Stimulated activated memory B cell treated with anti-CD40 and anti-IgM and Interleukin-4, amounts not matched to agents 10 μg/mL and 1 μg/mL and 100 μg/mL, for 72 hours (primary cell): ENCODE results near the gene HYAL1.
"Not testable (repeated sequence)": the region's sequence is repeated elsewhere in the genome, so short reads cannot be mapped to it uniquely, and the experiment has no call there.

Experiments
- ATAC-seq: fragments of 150-1000 bp; cut with Tn5 transposase; 2 replicates; pipeline ENCODE4 v1.10.0; 2021
- H3K27ac Mint-ChIP-seq: one replicate; pipeline ENCODE4 v1.8.0; 2022; ENCODE audit warnings: mild to moderate bottlenecking, mixed read lengths
- H3K27me3 Mint-ChIP-seq: one replicate; pipeline ENCODE4 v1.8.0; 2022; ENCODE audit warnings: mixed read lengths
- H3K36me3 Mint-ChIP-seq: one replicate; pipeline ENCODE4 v1.8.0; 2022; ENCODE audit warnings: mixed read lengths
- H3K4me1 Mint-ChIP-seq: one replicate; pipeline ENCODE4 v1.8.0; 2022; ENCODE audit warnings: mixed read lengths
- H3K4me3 Mint-ChIP-seq: one replicate; pipeline ENCODE4 v1.8.0; 2022; ENCODE audit warnings: mild to moderate bottlenecking, moderate library complexity, mixed read lengths
- H3K9me3 Mint-ChIP-seq: one replicate; pipeline ENCODE4 v1.8.0; 2022; ENCODE audit warnings: mixed read lengths

The HYAL1 gene

DNA sequence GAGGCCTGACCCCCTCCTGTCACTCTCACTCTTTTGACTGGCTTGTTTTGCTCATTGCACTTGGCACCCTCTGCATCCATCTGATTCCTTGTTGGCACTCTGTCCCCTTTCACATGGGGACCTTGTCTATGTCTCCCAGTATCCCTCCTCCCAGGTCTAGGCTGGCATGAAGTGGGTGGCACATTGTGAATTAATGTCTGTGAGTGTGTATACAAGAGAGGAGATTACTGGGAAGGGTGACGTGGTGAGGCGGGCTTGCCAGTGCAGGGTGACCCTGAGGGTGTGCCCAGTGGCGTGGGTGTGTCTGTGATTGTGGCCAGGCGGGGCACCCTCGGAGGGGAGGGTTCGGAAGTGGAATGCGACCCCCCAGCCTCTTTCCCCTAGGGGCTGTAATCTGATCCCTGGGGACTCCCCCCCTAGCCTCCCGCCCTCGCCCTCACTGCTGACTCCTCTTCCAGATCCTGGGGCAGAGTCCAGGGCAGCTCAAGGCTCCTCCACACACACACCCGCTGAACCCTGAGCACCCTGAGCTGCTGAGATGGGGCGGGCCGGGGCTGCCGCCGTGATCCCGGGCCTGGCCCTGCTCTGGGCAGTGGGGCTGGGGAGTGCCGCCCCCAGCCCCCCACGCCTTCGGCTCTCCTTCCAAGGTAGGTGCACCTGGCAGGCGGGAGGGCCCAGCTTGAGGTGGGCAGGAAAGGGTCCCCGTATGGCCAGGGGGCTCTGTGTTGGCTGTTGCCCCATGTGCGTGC is 34.5 kb downstream of the HYAL1 start, which contains the start of gene SEMA3B:
TSS of gene SEMA3B (plus strand) at position 445 of the 749 bp plus-strand sequence. CDS start at position 539, 94 bp downstream.
- ATAC-seq: no peak
- H3K27ac Mint-ChIP-seq: no peak within 1 kb of the TSS
- peaks cover 19% of the 10 kb centered on the region for H3K27me3 Mint-ChIP-seq
- peaks cover 17% of the 10 kb centered on the region for H3K4me1 Mint-ChIP-seq
- no peaks in the 10 kb centered on the region for H3K36me3 Mint-ChIP-seq
- H3K4me3 Mint-ChIP-seq: no peak within 1 kb of the TSS
- H3K9me3 Mint-ChIP-seq: no peaks in the 10 kb centered on the region

GRCh38 chr3:50268276-50268675 is 35.1 kb downstream of the HYAL1 start:
- no peaks in the 10 kb centered on the region for H3K9me3 Mint-ChIP-seq
- no peak for ATAC-seq
- no peak overlapping the region for H3K27ac Mint-ChIP-seq
- H3K4me3 Mint-ChIP-seq: no peak overlapping the region
- H3K4me1 Mint-ChIP-seq: peaks cover 14% of the 10 kb centered on the region
- H3K27me3 Mint-ChIP-seq: peaks cover 15% of the 10 kb centered on the region
- no peaks in the 10 kb centered on the region for H3K36me3 Mint-ChIP-seq

DNA sequence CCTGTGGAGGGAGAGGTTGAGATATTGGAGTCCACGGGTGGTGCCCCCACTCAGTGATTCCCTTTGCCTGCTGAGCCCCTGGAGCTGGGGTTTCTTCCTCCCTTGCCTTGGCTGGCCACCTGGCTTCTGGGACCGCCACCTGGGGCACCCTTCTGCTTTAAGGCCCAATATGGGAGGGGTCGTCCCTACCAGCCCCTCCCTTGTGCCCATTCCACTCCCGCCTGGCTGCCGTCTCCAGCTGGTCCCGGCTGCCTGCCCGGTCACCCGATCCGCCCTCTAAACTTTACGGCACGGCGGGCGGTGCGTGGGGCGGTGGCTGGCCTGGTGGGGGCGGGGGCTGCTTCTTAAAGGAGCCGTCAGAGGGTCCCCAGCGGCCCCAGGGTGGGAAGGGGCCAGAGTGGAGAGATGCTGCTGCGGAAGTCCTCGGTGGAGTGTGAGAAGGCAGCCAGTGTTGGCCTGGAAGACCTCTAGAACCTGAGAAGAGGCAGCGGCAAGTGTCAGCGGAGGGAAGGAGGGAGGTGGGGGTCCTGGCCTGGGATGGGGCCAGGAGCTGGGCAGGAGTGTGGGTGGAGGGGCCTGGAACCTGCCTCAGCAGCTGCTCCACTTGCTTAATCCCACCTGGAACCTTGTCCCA is 36.0 kb downstream of the HYAL1 start:
- no peak for ATAC-seq
- H3K36me3 Mint-ChIP-seq: no peaks in the 10 kb centered on the region
- H3K9me3 Mint-ChIP-seq: no peaks in the 10 kb centered on the region
- no peak overlapping the region for H3K27ac Mint-ChIP-seq
- peaks cover 9% of the 10 kb centered on the region for H3K4me1 Mint-ChIP-seq
- H3K27me3 Mint-ChIP-seq: peaks cover 9% of the 10 kb centered on the region
- no peak overlapping the region for H3K4me3 Mint-ChIP-seq

DNA sequence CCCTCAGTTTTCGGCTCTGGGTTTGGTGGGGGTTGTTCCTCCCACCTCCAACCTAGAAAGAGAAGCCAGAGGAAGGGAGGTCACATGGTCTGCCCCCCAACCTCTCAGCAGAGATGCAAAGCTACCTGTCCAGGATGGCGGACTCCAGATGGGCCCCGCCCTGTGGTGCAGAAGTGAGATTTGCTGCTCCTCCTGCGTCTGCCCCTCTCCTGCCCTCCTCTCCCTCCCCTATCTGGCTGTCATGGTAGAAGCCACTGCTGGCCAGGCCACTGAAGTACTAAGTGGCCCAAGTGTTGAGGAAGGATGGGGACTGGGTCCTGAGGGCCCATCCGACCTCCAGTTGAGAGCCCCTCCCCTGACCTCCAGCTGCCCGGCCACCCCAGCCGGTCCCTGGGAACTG is 36.5 kb downstream of the HYAL1 start:
- Mint-ChIP-seq H3K9me3 (no peaks in the 10 kb centered on the region), H3K27me3 (peaks cover 9% of the 10 kb centered on the region), H3K36me3 (no peaks in the 10 kb centered on the region), H3K4me3 (no peak overlapping the region), H3K27ac (no peak overlapping the region), H3K4me1 (peaks cover 6% of the 10 kb centered on the region)
- no peak for ATAC-seq

GRCh38 chr3:50266017-50266416 is 37.4 kb downstream of the HYAL1 start:
- Mint-ChIP-seq H3K36me3 (no peaks in the 10 kb centered on the region), H3K4me3 (no peak overlapping the region), H3K27ac (no peak overlapping the region), H3K4me1 (no peaks in the 10 kb centered on the region), H3K27me3 (peaks cover 9% of the 10 kb centered on the region), H3K9me3 (no peaks in the 10 kb centered on the region)
- ATAC-seq: no peak

- H3K4me3 Mint-ChIP-seq: no peak overlapping the region
- ATAC-seq: no peak
- no peaks in the 10 kb centered on the region for H3K36me3 Mint-ChIP-seq
- no peak overlapping the region for H3K27ac Mint-ChIP-seq
- peaks cover 9% of the 10 kb centered on the region for H3K27me3 Mint-ChIP-seq
- H3K9me3 Mint-ChIP-seq: no peaks in the 10 kb centered on the region
- H3K4me1 Mint-ChIP-seq: peaks cover 2% of the 10 kb centered on the region
These were observed 37.8 kb downstream of the HYAL1 start for GRCh38 chr3:50265571-50265970.

GRCh38 chr3:50264964-50265485 is 38.3 kb downstream of the HYAL1 start:
- H3K27ac Mint-ChIP-seq: no peak overlapping the region
- ATAC-seq: no peak

GRCh38 chr3:50264383-50264963 is 38.9 kb downstream of the HYAL1 start:
- peaks cover 9% of the 10 kb centered on the region for H3K27me3 Mint-ChIP-seq
- H3K4me1 Mint-ChIP-seq: peaks cover 10% of the 10 kb centered on the region
- H3K36me3 Mint-ChIP-seq: no peaks in the 10 kb centered on the region
- H3K4me3 Mint-ChIP-seq: no peak overlapping the region
- no peak for ATAC-seq
- H3K27ac Mint-ChIP-seq: peak overlapping the region; percentile 37
- no peaks in the 10 kb centered on the region for H3K9me3 Mint-ChIP-seq

More at GRCh38 chr3:50264964-50265485, 38.3 kb downstream of the HYAL1 start:
- Mint-ChIP-seq H3K4me3 (no peak overlapping the region), H3K36me3 (no peaks in the 10 kb centered on the region), H3K9me3 (no peaks in the 10 kb centered on the region), H3K4me1 (peaks cover 4% of the 10 kb centered on the region), H3K27me3 (peaks cover 9% of the 10 kb centered on the region)

GRCh38 chr3:50263478-50264382 is 39.6 kb downstream of the HYAL1 start:
- H3K27me3 Mint-ChIP-seq: peaks cover 9% of the 10 kb centered on the region

DNA sequence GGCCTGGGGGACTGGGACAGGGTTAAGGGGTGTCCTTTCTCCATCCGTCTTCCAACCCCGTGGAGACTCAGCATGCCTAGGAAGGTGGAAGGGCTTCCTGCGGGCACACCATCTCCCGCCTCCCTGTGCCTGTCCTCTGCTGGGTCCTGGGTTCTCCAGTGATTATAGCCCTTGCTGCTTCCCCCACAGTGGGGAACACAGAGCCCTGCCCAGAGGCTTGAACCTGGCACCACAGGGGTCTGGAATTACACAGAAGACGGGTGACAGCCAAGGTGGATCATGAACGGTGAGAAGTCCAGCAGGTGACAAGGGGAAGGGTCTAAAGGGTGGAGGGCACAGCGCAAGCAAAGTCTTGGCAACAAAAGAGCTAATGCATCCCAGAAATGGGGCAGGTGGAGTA is 40.6 kb downstream of the HYAL1 start:
- Mint-ChIP-seq H3K27me3 (peaks cover 9% of the 10 kb centered on the region), H3K36me3 (peaks cover 15% of the 10 kb centered on the region), H3K4me1 (peaks cover 17% of the 10 kb centered on the region), H3K4me3 (no peak overlapping the region), H3K9me3 (no peaks in the 10 kb centered on the region), H3K27ac (no peak overlapping the region)
- no peak for ATAC-seq

More at GRCh38 chr3:50263478-50264382, 39.6 kb downstream of the HYAL1 start:
- H3K4me1 Mint-ChIP-seq: peaks cover 16% of the 10 kb centered on the region
- peaks cover 6% of the 10 kb centered on the region for H3K36me3 Mint-ChIP-seq
- H3K4me3 Mint-ChIP-seq: no peak overlapping the region
- H3K27ac Mint-ChIP-seq: peak overlapping the region; percentile 37
- no peaks in the 10 kb centered on the region for H3K9me3 Mint-ChIP-seq
- no peak for ATAC-seq

DNA sequence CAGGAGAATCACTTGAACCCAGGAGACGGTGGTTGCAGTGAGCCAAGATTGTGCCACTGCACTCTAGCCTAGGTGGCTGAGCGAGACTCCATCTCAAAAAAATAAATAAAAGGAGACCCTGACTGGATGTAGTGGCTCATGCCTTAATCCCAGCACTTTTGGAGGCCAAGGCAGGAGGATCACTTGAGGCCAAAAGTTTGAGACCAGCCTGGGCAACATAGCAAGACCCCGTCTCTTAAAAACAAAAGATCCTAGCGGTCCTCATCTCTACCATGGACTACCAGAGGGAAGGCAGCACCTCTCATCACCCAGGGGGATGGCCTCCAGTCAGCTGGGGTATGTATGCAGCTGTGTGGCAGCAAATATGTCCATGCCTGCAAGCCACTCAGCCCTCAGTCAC is 41.2 kb downstream of the HYAL1 start:
- Mint-ChIP-seq H3K36me3 (peaks cover 21% of the 10 kb centered on the region), H3K4me1 (peaks cover 17% of the 10 kb centered on the region)
- not testable (repeated sequence) for H3K9me3 Mint-ChIP-seq, ATAC-seq, H3K27me3 Mint-ChIP-seq, H3K4me3 Mint-ChIP-seq, H3K27ac Mint-ChIP-seq

DNA sequence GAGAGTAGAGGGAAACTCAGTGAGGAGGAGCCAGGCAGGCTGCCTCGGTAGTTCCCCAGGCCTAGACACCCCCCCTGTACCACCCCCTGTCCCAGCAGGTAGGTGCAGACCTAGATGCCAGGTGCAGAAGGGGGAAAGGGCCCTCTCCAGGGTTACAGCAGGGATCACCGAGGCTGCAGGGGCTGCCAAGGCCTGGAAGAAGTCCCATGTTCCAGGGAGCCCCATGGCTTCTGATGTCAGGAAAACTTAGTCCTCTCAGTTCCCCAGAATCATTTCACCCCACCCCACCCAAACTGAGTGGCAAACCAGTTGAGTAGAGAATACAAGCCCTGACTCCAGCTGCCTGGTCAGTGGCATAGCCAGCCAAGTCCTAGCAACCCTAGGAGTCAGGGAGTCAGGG is 41.9 kb downstream of the HYAL1 start:
- Mint-ChIP-seq H3K27ac (no peak overlapping the region), H3K4me3 (no peak overlapping the region), H3K4me1 (peaks cover 17% of the 10 kb centered on the region), H3K27me3 (peaks cover 9% of the 10 kb centered on the region), H3K36me3 (peaks cover 28% of the 10 kb centered on the region), H3K9me3 (no peaks in the 10 kb centered on the region)
- no peak for ATAC-seq

GRCh38 chr3:50260942-50261441 is 42.4 kb downstream of the HYAL1 start:
- H3K4me3 Mint-ChIP-seq: peak overlapping the region; percentile 77
- H3K9me3 Mint-ChIP-seq: no peaks in the 10 kb centered on the region
- ATAC-seq: no peak
- H3K27me3 Mint-ChIP-seq: peaks cover 9% of the 10 kb centered on the region
- peaks cover 17% of the 10 kb centered on the region for H3K4me1 Mint-ChIP-seq
- peaks cover 30% of the 10 kb centered on the region for H3K36me3 Mint-ChIP-seq
- H3K27ac Mint-ChIP-seq: peak overlapping the region; percentile 45

GRCh38 chr3:50260027-50260941 is 43.1 kb downstream of the HYAL1 start:
- H3K9me3 Mint-ChIP-seq: no peaks in the 10 kb centered on the region
- H3K27me3 Mint-ChIP-seq: peaks cover 9% of the 10 kb centered on the region
- peak overlapping the region; percentile 45 for H3K27ac Mint-ChIP-seq
- H3K36me3 Mint-ChIP-seq: peaks cover 30% of the 10 kb centered on the region
- peak overlapping the region; percentile 77 for H3K4me3 Mint-ChIP-seq
- peaks cover 17% of the 10 kb centered on the region for H3K4me1 Mint-ChIP-seq
- peak; percentile 96 for ATAC-seq
